GM21526 (cell line): Measurements from ENCODE around the gene B3GAT1.

Source experiments
- ATAC-seq: cut with Tn5 transposase; IDR thresholded peaks from one replicate; pipeline ENCODE4 v1.9.1; 2021; ENCODE audit warnings: moderate library complexity; ENCODE audit not compliant: unreplicated experiment, low FRiP score

The B3GAT1 gene

DNA sequence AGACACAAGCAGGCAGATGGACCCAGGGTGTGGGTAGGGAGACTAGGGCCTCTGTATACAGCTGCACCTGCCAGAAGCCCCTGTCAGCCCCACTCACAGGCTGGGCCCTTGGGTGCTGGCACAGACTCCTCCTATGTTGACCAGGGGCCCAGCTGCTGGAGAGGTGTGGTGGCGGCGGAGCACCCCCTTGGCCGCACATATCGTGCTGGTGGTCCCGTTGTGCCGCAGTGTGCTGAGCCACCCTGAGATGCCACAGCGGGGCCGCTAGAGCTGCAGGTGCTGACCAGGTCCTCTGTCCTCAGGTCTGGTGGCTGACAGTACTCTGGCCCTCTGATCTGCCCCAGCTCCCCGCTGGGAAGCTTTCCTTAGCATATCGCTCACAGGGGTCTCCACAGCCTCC lies 30.2 kb upstream of the B3GAT1 start:
- ATAC-seq, result no peak

GRCh38 chr11:134441706-134442105 lies 29.7 kb upstream of the B3GAT1 start:
- no peak for ATAC-seq

DNA sequence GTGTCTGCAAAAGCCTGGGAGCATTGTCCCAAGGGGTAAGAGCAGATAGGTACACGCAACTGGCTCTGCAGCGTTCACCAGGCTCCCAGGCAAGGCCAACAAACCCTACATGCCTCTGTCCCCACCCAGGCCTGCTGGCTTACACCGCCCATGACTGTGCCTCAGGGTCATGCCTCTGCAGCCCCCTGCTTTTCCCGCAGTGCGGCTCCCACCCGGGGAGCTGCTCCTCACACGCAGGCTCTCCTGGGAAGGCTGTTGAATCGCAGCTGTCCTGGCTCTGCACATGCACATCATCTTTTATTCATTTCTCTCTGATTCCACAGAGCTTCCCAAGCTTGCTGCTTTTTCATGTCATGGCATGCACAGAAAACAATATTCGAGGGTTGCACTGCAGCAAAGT lies 29.2 kb upstream of the B3GAT1 start:
- no peak for ATAC-seq

- ATAC-seq, result no peak
Measured at GRCh38 chr11:134440851-134441250, 28.8 kb upstream of the B3GAT1 start.

DNA sequence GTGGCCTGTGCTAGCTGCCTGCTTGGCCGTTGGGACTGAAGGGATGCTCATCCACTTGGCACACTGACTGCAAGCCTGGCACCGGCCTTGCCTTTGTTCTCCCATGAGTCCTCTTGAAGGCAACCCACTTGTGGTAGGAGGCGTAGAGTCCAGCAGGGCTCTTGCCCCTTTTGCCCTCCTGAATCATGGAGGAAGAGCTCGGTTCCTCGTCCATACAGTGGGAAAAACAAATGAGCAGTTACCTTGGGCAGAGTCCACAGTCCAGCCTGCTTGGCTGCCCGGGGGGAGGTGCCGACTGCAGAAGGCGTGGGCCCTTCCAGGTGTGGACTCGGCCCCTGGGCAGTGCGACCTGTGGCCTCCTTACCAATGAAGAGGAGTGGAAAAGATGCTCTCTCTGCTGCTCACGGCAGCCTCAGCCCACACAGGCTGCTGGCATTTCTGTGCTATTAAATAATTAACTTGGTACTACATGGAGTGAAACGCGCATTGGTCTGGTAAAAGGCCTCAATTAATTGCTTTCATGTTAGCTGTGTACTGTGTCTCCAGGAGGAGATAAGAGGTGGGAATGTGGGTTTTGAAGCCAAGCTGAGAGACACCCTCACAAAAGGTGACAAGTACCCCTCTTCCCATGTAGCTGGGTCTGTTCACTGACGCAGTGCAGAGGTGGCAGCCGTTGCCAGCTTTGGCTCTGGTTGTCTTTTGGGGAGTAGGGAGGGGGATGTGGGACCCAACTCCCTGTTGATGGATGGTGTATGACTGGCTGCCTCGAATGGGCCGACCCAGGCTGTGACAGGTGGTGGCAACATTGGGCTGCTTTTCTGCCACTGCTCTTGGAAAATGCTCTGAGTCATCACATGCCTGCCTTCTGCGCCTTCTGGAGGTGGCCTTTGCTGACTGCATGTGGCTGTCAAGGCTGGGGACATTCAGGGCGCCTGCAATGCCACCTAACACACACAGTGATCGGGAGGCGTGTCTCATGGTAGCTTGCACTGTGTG lies 26.8 kb upstream of the B3GAT1 start:
- no peak for ATAC-seq

DNA sequence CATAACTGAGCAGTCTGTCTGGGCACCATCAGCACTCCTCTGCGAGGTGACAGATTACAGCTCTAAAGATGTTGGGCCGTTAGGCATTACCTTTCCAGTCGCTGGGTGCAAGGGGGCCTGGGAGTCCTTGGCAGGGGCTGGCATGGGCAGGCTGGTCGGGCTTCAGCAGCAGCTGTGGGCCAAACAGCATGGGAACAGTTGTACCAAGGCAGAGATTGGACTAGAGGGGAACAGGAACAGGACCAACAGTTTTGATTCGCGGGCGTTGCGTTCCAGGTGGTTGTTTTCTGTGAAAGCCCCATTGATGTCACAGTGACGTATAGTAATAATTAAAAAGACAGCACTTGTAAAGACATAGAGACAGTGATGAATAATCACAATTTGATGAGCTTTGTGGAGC lies 25.8 kb upstream of the B3GAT1 start:
- no peak for ATAC-seq

DNA sequence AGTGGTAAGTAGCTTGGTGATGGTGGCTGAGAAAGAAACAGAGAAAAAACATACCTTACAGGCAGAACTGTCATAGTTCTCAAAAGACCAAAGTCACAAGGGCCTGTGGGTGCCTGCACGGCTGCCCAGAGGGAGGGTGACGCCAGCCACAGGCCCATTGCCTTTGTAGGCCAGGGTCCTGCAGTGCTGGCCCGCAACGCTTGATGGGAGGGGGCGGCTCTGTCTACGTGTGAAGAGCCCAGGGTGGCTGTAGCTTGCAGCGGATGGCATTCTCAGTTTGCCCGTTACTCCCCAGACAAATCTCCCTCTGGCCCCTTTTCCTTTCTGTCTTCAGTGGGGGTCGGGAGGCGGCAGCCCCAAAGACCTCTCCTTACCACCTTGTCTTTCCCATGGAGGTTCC lies 24.7 kb upstream of the B3GAT1 start:
- ATAC-seq, result no peak

DNA sequence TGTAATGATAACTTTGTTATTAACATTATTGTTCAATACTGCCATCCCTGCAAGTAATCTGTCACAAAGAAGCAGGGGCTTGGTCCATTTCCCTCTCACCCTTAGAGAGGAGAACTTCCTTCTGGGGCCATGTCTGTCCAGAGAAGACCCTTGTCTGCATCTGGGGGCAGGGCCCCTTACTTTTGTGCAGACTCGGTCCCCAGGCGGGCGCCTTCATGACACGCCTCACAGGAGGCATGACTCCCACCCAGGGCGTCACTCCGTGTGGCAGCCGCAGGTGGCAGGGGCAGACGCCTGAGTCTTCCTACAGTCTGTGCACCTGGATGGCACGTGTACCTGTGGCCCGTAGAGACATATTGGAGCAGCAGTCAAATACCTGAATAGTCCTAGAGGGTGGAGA lies 21.8 kb upstream of the B3GAT1 start:
- no peak for ATAC-seq

DNA sequence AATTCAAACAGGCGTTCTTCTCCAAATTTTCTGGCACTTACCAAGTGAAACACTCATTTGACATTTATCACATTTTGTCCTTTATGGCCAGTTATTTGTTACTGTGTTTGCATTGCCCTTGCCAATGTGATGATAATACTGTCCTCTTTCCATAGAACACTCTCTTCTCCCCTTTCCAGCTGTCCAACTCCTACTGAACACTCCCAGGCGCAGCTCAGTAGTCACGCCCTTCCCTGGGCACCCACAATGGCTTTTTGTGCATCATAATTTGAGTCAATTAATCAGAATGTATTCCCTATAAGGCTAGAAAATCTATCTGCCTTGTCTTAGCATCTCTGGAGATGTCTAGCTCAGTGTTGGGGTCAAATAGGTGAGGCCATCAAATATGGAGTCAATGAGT lies 21.2 kb upstream of the B3GAT1 start:
- no peak for ATAC-seq

DNA sequence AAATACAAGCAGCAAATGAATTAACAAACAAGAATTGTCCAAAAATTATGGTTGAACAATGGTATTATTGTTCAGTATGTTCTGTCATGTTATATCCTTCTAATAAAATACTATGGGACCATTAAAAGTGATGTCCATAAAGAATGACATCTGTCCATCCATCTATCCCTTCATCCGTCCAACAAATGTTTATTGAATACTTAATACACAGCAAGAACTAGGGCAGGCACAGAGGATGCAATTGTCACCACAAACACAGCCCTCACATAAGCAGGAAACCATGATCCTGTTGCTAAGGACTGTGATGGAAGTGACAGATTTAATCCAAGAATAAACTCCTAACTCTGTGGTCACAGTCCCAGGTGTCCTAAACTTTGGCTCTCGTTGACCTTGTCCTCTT lies 20.7 kb upstream of the B3GAT1 start:
- ATAC-seq, result no peak

- ATAC-seq, result no peak
Measured at GRCh38 chr11:134429106-134429505, 17.1 kb upstream of the B3GAT1 start.

- no peak for ATAC-seq
Measured at GRCh38 chr11:134425816-134426536, 13.9 kb upstream of the B3GAT1 start.

- no peak for ATAC-seq
Measured at GRCh38 chr11:134425413-134425812, 13.4 kb upstream of the B3GAT1 start.

- no peak for ATAC-seq
Measured at GRCh38 chr11:134423106-134423505, 11.1 kb upstream of the B3GAT1 start.

DNA sequence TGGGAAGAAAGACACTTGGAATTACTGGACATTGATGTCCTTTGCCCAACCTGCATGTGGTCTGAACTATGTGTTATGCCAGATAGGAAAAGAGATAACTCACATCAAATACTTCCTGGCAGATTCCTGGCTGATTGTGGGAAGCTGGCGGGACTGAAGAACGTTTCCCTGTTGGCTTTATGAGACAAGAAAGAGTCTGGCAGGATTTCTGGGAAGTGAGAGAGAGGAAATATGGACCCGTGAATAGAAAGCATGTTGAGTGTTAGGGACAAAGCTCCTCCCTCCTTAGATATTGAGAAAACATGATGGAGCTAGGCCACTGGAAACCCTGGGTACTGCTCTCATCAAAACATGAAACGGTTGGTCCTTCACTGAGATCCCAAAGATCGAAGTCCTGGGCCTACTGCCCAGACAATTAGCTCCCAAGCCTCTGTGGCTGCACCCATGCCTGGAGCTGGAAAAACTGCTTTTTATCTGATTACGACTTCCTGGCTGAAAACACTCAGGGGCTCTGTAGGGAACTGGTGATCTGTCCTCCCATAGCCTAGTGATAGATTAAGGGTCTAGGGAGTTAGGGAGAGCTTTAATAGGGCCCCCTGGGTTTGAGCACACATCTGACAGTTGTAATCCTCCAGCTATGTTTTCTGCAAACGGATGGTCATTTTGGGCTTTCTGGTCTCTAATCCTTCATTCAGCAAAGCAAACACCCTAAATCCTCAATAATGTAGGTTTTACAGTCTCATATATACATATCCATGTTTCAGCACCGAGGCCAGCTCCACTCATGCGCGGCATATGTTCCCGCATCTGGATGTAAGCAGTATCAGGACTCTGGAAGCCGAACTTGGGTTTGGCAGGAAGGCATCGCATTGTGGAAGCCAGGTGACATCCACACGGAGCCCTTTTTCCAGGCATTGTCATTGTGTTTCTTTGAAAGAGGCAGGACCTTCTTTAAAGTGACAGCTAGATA lies 6.1 kb upstream of the B3GAT1 start:
- no peak for ATAC-seq

DNA sequence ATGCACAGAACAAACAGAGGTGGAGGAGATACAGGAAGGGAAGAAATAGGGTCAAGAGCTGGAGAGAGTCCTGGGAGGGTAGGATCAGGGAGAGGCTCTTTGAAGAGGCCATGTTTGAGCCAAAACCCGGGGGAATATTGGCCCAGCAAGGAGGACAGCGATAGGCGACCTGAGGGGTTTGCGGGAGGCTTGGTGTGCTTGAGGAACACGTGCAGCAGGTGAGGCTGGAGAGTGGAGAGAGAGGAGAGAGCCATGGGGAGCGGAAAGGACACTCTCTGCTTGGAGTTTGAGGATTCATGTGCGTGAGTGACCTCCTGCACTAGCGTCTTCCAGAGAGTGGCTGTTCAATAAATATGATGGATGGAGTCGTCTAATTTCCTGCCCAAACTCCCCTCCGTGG lies 4.7 kb upstream of the B3GAT1 start:
- no peak for ATAC-seq

DNA sequence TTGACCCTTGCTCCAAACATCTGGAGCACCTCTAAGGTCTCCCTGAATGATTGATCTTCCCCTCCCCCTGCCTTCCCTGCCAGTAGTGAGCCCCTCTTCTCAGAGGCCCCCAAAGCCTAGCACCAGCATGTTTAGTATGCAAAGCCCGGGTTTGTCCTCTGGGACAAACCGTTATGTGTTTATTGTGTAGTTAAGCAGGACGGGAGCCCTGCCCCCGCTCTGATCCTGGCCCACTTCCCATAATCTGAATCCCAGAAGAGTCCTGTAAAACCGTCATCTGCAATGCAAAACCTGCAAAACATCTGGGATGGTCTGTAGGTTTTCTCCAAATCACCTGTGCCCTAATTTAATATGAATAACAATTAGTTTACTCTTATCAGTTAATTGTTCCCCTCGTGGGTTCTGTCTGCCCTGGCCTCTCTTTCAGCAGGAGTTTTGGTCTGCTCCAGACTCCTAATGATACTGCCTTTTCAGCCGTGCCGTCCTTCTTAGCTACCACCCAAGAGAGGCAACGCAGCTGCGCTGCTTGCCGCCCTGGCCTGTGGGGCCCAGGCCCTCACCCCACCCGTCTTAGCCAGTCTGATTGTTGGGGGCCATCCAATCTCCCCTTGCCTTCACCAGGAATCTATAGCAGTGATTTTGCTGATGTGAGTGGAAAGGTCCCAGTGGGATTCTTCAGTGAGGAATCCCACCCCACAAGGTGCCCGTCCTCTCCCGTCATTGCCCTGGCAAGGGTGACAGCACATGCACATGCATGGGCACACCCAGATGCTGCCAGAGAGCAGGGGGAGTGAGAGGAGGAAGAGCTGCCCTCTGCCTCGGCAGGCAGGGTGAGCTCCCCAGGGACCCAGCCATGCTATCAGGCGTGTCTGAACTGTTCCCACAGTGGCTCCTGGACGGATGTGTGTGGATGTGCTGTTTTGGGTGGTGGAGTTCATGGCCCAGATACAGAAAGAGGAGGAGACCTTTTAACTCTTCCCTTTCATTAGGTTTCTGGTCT lies 3.0 kb upstream of the B3GAT1 start:
- ATAC-seq, result no peak

DNA sequence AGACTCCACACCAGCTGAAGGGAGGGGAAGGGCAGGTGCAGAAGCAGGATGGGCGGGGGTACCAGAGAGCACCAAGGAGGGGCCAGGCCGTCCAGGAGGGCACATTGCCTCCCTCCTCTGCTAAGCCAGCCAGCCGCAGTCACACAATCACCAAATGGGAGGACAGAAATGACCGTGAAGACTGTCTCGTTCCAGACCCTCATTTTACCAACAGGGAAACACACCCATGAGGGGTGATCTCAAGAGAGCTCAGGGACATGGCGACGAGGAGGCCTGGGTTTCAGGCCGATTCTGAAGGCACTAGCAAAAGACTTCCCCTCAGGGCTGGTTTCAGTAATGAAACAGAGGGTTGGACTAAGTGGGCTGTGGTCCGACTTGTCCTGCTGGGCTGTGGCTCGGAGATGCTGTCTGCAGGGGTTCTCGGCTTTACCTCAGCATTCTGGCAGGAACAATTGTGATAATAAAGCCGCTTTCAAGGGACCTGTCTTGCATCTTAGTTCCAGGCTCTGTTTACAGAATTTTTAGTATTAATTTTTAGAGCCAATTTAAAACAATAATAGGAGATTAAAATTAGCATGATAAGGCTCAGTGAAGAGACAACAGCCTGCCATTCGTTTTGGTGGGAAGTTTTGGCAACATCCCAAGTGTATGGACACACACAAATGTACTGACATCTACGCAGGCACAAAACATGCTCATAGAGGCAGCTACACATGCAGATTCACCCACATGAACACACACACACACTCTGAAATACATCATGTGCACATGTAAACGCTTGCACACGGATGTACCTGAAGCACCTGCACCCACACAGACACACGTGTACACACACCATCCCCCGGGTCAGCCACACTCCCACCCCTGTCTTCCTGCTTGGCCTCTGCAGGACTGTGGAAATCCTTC lies 2.0 kb upstream of the B3GAT1 start:
- ATAC-seq, result no peak
